ENCODE measurements around the gene EIF1AX. TPM values are rescaled to one million over a fixed set of nuclear protein-coding genes. Genes with fewer than 3 reads are reported as not detected.
A peak's percentile ranks its signal among the peaks of the same experiment; 100 is the strongest.

EIF1AX gene
- total and polyA plus RNA-seq, 9 of the 15 experiments (the other 6 are each of a cell fraction or from before 2014, with no cell fraction given) = 54.2 to 178 (median 73.5) TPM

DNA sequence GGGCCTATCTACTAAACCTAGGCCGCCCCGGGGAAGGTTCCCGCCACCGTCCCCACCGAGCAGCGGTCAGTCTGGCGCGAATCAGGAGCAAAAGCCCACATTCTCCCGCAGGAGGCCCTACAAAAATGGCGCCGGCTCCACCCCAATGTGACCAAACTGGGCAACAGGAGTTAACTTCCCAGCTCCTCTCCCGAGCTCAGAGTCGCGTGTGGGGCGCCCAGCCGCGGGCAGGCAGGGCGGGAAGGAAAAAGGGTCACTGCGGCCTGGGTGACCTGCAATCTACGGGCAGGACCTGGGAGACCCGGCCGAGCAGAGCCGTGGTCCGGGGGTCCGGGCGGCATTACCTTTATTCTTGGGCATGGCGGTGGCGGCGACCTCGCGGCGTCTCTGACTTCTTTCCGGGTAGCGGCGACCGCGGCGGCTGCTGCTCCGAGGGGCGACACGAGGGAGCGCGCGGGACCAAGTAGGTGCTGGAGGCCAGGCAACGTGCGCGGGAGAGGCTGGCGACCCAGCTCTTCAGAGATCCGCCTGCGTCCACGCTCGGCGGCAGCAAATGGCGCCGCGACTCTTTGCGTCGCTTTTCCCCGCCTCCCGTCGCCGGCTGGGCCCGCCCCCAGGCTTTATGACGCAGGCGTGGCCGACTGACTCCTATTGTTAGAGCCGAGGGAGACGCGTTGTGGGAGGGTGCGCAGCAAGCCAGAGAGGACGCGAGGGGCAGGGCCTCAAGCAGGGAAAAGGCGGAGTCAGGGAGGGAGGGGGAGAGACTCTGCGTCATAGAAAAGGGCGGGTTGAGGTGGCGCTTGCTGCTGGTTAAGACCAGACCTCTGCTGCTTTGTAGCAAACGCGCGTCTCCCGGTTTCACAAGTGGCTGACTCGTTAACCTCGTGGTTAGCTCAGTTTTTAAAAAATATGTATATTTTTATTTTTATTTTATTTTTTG is at the start of gene EIF1AX (continued):
- TF ChIP-seq, protein P1, sequence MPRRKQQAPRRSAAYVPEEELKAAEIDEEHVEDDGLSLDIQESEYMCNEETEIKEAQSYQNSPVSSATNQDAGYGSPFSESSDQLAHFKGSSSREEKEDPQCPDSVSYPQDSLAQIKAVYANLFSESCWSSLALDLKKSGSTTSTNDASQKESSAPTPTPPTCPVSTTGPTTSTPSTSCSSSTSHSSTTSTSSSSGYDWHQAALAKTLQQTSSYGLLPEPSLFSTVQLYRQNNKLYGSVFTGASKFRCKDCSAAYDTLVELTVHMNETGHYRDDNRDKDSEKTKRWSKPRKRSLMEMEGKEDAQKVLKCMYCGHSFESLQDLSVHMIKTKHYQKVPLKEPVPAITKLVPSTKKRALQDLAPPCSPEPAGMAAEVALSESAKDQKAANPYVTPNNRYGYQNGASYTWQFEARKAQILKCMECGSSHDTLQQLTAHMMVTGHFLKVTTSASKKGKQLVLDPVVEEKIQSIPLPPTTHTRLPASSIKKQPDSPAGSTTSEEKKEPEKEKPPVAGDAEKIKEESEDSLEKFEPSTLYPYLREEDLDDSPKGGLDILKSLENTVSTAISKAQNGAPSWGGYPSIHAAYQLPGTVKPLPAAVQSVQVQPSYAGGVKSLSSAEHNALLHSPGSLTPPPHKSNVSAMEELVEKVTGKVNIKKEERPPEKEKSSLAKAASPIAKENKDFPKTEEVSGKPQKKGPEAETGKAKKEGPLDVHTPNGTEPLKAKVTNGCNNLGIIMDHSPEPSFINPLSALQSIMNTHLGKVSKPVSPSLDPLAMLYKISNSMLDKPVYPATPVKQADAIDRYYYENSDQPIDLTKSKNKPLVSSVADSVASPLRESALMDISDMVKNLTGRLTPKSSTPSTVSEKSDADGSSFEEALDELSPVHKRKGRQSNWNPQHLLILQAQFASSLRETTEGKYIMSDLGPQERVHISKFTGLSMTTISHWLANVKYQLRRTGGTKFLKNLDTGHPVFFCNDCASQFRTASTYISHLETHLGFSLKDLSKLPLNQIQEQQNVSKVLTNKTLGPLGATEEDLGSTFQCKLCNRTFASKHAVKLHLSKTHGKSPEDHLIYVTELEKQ (CRISPR knock-in tag; IDR thresholded peaks at IDR 0.05) = no peak
- TF ChIP-seq, protein P2, sequence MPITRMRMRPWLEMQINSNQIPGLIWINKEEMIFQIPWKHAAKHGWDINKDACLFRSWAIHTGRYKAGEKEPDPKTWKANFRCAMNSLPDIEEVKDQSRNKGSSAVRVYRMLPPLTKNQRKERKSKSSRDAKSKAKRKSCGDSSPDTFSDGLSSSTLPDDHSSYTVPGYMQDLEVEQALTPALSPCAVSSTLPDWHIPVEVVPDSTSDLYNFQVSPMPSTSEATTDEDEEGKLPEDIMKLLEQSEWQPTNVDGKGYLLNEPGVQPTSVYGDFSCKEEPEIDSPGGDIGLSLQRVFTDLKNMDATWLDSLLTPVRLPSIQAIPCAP (CRISPR knock-in tag; IDR thresholded peaks at IDR 0.05; ENCODE audit: borderline replicate concordance) = no peak
- TF ChIP-seq NCOA2 (IDR thresholded peaks at IDR 0.05; ENCODE audit: partially characterized antibody in 2 of 2) (no peak), PHF21A (IDR thresholded peaks at IDR 0.05; ENCODE audit: borderline replicate concordance, low read depth) (no peak), JUNB (CRISPR knock-in tag; conservative IDR thresholded peaks at IDR 0.05) (no peak), TBP (optimal IDR thresholded peaks at IDR 0.05; ENCODE audit: low read depth, low read length) (peak; percentile 69), TAF7 (tag; IDR thresholded peaks at IDR 0.05) (peak; percentile 38; the same call in 1 of the 2 replicates), ATF7 (IDR thresholded peaks at IDR 0.05) (peak; percentile 79), BRF1 (IDR thresholded peaks at IDR 0.05; ENCODE audit: borderline replicate concordance, extremely low read depth, insufficient read length) (no peak)
- TF ChIP-seq, protein P3, sequence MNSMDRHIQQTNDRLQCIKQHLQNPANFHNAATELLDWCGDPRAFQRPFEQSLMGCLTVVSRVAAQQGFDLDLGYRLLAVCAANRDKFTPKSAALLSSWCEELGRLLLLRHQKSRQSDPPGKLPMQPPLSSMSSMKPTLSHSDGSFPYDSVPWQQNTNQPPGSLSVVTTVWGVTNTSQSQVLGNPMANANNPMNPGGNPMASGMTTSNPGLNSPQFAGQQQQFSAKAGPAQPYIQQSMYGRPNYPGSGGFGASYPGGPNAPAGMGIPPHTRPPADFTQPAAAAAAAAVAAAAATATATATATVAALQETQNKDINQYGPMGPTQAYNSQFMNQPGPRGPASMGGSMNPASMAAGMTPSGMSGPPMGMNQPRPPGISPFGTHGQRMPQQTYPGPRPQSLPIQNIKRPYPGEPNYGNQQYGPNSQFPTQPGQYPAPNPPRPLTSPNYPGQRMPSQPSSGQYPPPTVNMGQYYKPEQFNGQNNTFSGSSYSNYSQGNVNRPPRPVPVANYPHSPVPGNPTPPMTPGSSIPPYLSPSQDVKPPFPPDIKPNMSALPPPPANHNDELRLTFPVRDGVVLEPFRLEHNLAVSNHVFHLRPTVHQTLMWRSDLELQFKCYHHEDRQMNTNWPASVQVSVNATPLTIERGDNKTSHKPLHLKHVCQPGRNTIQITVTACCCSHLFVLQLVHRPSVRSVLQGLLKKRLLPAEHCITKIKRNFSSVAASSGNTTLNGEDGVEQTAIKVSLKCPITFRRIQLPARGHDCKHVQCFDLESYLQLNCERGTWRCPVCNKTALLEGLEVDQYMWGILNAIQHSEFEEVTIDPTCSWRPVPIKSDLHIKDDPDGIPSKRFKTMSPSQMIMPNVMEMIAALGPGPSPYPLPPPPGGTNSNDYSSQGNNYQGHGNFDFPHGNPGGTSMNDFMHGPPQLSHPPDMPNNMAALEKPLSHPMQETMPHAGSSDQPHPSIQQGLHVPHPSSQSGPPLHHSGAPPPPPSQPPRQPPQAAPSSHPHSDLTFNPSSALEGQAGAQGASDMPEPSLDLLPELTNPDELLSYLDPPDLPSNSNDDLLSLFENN (IDR thresholded peaks at IDR 0.05; ENCODE audit: low read depth in 2 of 2, low read length in 2 of 2) = peak in 1 of 2 experiments; percentile 18; a peak in 1 of 4 replicates
